ENCODE data around the gene MAP4K2. TPM values are rescaled to one million over a fixed set of nuclear protein-coding genes. Genes with fewer than 3 reads are reported as not detected.

The MAP4K2 gene
- polyA plus RNA-seq, 1 experiment, result 22.4 TPM

- peaks cover 71% of the 10 kb centered on the region for H3K36me3 ChIP-seq (ENCODE audit: control insufficient read depth, insufficient read depth, low read length)
- POLR2A ChIA-PET, result no interaction called here
- TF ChIP-seq, protein P1, sequence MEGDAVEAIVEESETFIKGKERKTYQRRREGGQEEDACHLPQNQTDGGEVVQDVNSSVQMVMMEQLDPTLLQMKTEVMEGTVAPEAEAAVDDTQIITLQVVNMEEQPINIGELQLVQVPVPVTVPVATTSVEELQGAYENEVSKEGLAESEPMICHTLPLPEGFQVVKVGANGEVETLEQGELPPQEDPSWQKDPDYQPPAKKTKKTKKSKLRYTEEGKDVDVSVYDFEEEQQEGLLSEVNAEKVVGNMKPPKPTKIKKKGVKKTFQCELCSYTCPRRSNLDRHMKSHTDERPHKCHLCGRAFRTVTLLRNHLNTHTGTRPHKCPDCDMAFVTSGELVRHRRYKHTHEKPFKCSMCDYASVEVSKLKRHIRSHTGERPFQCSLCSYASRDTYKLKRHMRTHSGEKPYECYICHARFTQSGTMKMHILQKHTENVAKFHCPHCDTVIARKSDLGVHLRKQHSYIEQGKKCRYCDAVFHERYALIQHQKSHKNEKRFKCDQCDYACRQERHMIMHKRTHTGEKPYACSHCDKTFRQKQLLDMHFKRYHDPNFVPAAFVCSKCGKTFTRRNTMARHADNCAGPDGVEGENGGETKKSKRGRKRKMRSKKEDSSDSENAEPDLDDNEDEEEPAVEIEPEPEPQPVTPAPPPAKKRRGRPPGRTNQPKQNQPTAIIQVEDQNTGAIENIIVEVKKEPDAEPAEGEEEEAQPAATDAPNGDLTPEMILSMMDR (IDR thresholded peaks at IDR 0.05; ENCODE audit: insufficient read depth, low read depth, low read length), result no peak
- no peaks in the 10 kb centered on the region for H3K27me3 ChIP-seq (ENCODE audit: control insufficient read depth, insufficient read depth, low read length)
- DNase-seq (ENCODE audit: low read depth), result no peak
- CTCF ChIA-PET, result no interaction called here
- no peak overlapping the region for H3K4me3 ChIP-seq (ENCODE audit: low read depth, low read length)
Measured at GRCh38 chr11:64765851-64766665, 37.0 kb downstream of the MAP4K2 start.

- POLR2A ChIA-PET, result no interaction called here
- Histone ChIP-seq H3K36me3 (ENCODE audit: control insufficient read depth, insufficient read depth, low read length) (peaks cover 68% of the 10 kb centered on the region), H3K4me3 (ENCODE audit: low read depth, low read length) (no peak overlapping the region), H3K27me3 (ENCODE audit: control insufficient read depth, insufficient read depth, low read length) (no peaks in the 10 kb centered on the region)
- CTCF ChIA-PET, result no interaction called here
- no peak for DNase-seq (ENCODE audit: low read depth)
- TF ChIP-seq, protein P1 (IDR thresholded peaks at IDR 0.05; ENCODE audit: insufficient read depth, low read depth, low read length), result 0 out of 2 replicates have a peak, but pooled peaks have one; percentile 19
Measured at GRCh38 chr11:64765291-64765850, 37.6 kb downstream of the MAP4K2 start.

GRCh38 chr11:64764753-64765152, 38.3 kb downstream of the MAP4K2 start:
- Histone ChIP-seq H3K36me3 (ENCODE audit: control insufficient read depth, insufficient read depth, low read length) (peaks cover 62% of the 10 kb centered on the region), H3K4me3 (ENCODE audit: low read depth, low read length) (no peak overlapping the region), H3K27me3 (ENCODE audit: control insufficient read depth, insufficient read depth, low read length) (no peaks in the 10 kb centered on the region)
- TF ChIP-seq, protein P1 (IDR thresholded peaks at IDR 0.05; ENCODE audit: insufficient read depth, low read depth, low read length), result no peak
- DNase-seq (ENCODE audit: low read depth), result no peak
- ChIA-PET CTCF (interaction anchor here (1.0 kb wide), 1 partner anchor 31 kb away, joined by 3 read pairs; no protein-coding TSS in a partner anchor), POLR2A (no interaction called here)

DNA sequence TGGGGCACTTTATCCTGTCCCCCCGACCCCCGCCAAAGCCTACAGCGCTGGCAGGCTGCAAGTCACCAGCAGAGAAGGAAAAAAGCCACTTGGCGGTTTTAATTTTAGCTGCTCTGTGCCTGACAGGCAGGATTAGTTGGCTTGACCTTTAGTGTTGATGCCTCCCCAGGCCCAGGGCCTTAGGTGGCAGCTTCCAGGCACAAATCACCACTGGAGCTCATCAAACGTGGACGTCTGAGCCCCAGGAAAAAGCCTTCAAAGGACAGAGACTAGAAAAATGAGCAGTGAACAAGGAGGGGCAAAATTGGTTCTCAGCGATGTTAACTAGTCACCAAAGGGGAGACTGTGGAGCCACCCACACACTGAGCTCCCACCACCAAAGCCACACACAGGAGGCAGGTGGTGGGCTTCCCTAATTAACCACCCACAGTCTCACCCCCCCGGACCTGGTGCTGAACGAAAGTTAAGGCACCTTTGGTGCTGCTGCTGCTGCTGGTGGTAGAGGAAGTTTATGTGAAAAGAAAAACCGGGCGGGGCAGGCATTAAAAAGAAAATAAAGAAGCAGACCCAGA, 38.9 kb downstream of the MAP4K2 start:
- ChIA-PET POLR2A (interaction anchor here (0.6 kb wide), 1 partner anchor 15 kb away, joined by 12 read pairs; no protein-coding TSS in a partner anchor), CTCF (interaction anchor here (1.0 to 3.1 kb wide), 6 partner anchors 10 to 76 kb away, joined by 3 to 11 read pairs (median 4); no protein-coding TSS in a partner anchor)
- Histone ChIP-seq H3K4me3 (ENCODE audit: low read depth, low read length) (no peak overlapping the region), H3K27me3 (ENCODE audit: control insufficient read depth, insufficient read depth, low read length) (no peaks in the 10 kb centered on the region), H3K36me3 (ENCODE audit: control insufficient read depth, insufficient read depth, low read length) (peaks cover 57% of the 10 kb centered on the region)
- DNase-seq (ENCODE audit: low read depth), result no peak
- TF ChIP-seq, protein P1 (IDR thresholded peaks at IDR 0.05; ENCODE audit: insufficient read depth, low read depth, low read length), result no peak

DNA sequence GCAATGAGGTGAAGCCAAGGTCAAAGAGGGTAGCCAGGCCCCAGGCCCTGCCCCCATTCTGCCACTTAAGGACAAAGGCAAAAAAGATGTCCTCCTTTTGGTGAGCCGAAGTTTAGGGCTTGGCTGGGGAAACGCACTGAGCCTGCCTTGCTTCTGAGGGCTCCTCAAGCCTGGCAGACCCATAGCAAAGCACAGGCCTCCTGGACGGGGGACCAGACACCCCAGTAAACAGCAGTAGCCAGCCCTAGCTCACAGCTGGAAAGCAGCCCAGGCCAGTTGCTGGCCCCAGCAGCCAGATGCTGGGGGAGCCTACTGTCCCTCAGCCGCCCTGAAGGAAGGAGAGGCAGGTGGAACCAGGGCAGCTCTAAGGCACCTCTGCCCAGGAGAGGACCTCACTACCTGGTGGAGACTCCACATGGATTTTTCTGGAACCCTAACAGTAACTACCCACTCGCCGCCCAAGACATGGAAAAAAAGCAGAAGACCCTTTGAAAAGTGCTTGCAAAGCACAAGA, 39.4 kb downstream of the MAP4K2 start:
- Histone ChIP-seq H3K27me3 (ENCODE audit: control insufficient read depth, insufficient read depth, low read length) (no peaks in the 10 kb centered on the region), H3K36me3 (ENCODE audit: control insufficient read depth, insufficient read depth, low read length) (peaks cover 51% of the 10 kb centered on the region), H3K4me3 (ENCODE audit: low read depth, low read length) (no peak overlapping the region)
- ChIA-PET CTCF (interaction anchor here (0.9 to 3.1 kb wide), 7 partner anchors 10 to 75 kb away, joined by 3 to 11 read pairs (median 3); no protein-coding TSS in a partner anchor), POLR2A (interaction anchor here (0.5 to 0.6 kb wide), 3 partner anchors 16 to 1054 kb away, joined by 4 to 12 read pairs (median 6); no protein-coding TSS in a partner anchor)
- no peak for DNase-seq (ENCODE audit: low read depth)
- TF ChIP-seq, protein P1 (IDR thresholded peaks at IDR 0.05; ENCODE audit: insufficient read depth, low read depth, low read length), result no peak

Measured in BJ (cell line).